Activated CD4-positive, alpha-beta T cell treated with anti-CD3 and anti-CD28 coated beads, Interleukin-2, amount 50 U/mL, for 24 hours (primary cell): ENCODE results near the gene LRRC8B.

ENCODE experiments used
- DNase-seq, 2 donors: peaks; one replicate each; pipeline ENCODE4 v3.0.0-alpha.2; 2020; ENCODE audit warnings: low read depth in 1 of 2, low spot score in 1 of 2

Gene LRRC8B

DNA sequence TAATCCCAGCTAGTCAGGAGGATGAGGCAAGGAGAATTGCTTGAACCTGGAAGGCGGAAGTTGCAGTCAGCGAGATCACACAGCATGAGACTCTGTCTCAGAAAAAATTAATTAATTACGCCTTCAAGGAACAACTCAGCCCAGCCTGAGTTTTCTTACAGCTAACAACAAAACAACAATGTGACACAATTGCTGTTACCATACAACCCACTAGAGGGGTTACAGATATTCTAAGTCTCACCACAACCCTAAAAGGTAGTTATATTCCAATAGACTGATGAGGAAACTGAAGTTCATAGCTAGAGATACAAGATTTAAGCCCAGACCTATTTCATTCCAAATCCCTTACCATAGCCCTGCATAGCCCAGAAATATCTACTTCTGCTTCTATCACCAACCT lies 105.4 kb downstream of the LRRC8B start:
- no peak for DNase-seq

GRCh38 chr1:89631816-89632656 lies 107.4 kb downstream of the LRRC8B start:
- DNase-seq, result no peak

- peak; percentile 76 to 79 for DNase-seq
These were observed 108.1 kb downstream of the LRRC8B start, which contains the start of gene LRRC8C for GRCh38 chr1:89632657-89633247. Gene LRRC8C (plus strand): TSS chr1:89633120. CDS start chr1:89686474, 53,354 bp downstream.

DNA sequence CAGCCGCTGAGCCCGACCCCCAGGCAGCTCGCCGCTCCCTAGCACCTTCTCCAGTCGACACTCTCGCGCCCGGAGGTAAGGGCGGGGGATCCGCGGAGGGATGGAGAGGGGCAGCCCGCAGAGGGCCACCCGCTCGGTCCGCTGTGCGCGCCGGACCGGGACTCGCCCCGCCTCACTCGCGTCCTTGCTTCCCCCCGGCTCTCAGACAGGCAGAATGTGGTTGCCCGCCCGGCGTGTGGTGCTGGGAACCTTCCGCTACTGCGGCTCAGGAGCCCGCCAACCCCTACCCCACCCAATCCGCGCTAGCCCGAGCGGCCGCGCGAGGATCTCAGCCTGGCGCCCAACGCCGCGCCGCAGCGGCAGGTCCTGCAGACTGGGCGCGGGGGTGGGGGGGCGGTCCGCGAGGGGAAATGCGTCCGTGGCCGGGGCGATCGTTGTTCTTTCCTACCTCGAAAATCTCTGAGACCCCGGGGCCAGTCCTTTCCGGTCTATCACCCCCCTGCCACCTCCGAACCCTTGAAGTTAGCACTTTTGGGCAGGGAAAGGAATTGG lies 108.7 kb downstream of the LRRC8B start:
- DNase-seq, result peak; percentile 35 to 38

GRCh38 chr1:89633800-89634625 lies 109.4 kb downstream of the LRRC8B start:
- DNase-seq, result peak; percentile 17 to 40

- DNase-seq, result no peak
These were observed 111.5 kb downstream of the LRRC8B start for GRCh38 chr1:89635825-89636815.

DNA sequence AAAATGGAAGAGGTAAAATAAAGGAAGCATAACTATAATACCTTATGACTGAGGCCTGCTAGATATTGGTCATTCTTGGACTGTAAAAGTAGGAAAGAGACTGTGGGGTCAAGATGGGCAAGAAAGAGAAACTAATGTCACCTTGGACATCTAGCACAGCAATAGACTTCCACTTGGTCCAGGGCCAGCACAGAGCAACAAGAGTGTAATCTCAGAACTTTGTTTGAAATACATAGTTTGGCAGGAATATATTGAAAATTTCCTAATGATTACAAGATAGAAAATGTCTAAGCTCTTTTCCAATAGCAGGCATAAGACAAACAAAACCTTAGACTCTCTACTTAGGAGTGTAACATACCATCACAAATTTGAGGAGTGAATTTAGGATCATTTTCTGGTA lies 112.9 kb downstream of the LRRC8B start:
- DNase-seq, result no peak

DNA sequence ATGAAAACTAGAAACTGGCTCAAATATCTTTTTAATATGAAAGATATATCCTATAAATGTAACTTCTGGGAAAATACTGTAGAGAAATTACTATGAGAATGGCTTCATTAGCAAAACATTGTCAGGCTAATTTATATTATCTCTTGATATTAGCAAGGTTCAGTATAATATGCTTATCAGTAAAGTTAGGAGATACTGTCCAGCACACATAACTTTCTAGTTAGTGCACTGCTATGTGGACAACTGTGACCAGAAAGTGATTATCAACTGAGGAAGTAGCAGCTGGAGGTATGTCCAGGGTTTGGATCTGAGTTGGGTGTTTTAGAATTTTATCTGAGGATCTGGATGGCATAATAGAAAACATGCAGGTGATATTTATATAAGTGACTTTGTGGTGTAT lies 115.8 kb downstream of the LRRC8B start:
- no peak for DNase-seq

DNA sequence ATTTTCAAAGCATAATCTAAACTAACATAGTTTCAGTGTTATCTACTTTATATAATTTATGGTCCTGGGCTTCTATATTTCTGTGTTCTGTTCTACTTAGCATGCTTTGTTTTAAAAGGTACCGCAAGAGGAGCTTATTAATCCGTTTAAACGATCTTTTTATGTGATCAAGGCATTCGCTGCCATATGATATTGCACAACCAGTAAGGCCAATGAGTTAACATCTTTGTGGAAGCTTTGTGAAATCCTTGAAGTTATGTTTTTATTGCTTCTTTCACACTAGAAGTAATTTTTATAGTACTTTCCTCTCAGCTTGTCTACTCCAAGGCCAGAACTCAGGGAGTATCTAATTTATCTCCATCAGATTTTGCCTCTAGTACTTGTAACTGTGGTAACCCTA lies 117.2 kb downstream of the LRRC8B start:
- DNase-seq, result no peak

DNA sequence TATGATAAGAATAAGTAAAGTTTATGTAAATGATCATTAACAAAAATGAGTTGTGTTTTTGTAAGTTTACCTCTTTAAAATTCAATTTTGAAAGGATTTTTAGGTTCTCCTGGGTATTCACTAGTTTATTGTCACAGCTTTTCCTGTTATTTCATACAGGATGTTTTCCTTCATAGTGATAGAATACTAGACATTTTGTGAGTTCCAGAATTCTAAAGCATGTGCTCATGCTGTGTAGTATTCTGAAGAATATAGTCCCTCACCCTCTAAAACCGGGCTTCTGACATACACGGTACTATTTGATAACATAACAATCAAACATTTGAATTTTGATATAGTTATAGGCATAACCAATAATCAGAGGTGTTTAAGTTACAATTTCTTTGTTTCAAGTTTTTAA lies 118.9 kb downstream of the LRRC8B start:
- no peak for DNase-seq

- no peak for DNase-seq
These were observed 119.6 kb downstream of the LRRC8B start for GRCh38 chr1:89644119-89644814.

DNA sequence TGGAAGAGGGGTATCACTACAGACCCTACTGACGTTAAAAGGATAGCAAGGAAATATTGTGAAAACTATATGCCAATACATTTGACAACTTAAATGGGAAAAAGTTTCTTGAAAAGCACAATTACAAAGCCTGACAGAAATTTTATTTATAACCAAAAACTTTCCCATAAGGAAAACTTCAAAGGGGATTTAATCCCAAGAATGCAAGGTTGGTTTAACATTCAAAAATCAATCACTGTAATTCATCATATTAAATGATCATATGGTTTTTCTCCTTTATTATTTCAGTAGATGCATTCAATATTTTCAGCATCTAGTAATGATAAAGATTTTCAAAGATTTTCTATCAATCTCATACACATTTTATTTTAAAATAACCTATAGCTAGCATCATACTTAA lies 121.6 kb downstream of the LRRC8B start:
- DNase-seq, result no peak
